Peyer's patch (tissue), 4 donors: ENCODE results near the gene ABCA9.
"Not testable (repeated sequence)": the region's sequence is repeated elsewhere in the genome, so short reads cannot be mapped to it uniquely, and the experiment has no call there.

Source experiments
- CTCF ChIP-seq, 6 experiments: fragments of 450-650 bp in 4 of 6; fragments of 200-600 bp in 2 of 6; sonication (generic) in 1 of 6; IDR thresholded peaks; one replicate each; pipeline ENCODE4 v1.5.1; 2017 to 2019; ENCODE audit warnings: antibody characterized with exemption in 6 of 6, mild to moderate bottlenecking in 3 of 6, moderate library complexity in 1 of 6
- POLR2A ChIP-seq, 2 donors: fragments of 450-650 bp; IDR thresholded peaks; one replicate each; pipeline ENCODE4 v1.5.1; 2017; ENCODE audit warnings: antibody characterized with exemption in 2 of 2, mild to moderate bottlenecking in 2 of 2, moderate library complexity in 2 of 2

- TF ChIP-seq POLR2A, CTCF (IDR thresholded peaks at IDR 0.05): not testable (repeated sequence)
These were observed 9.9 kb upstream of the ABCA9 start for GRCh38 chr17:69070378-69071232.
